NCI-H187 (cell line): ENCODE data around the gene IFITM1.
"Not testable (repeated sequence)": the region's sequence is repeated elsewhere in the genome, so short reads cannot be mapped to it uniquely, and the experiment has no call there.

Experiments
- DNase-seq, 2 experiments: peaks; one replicate each; lab custom pipeline; 2025; lab: John Stamatoyannopoulos, UW

IFITM1 gene

GRCh38 chr11:326592-326841 is 12.7 kb downstream of the IFITM1 start:
- no peak for DNase-seq

- no peak for DNase-seq
These were observed 13.2 kb downstream of the IFITM1 start for GRCh38 chr11:326842-327580.

- DNase-seq = no peak
These were observed 13.7 kb downstream of the IFITM1 start for GRCh38 chr11:327581-327923.

GRCh38 chr11:328012-328411 is 14.2 kb downstream of the IFITM1 start:
- DNase-seq = no peak

- not testable (repeated sequence) for DNase-seq
These were observed 14.8 kb downstream of the IFITM1 start for GRCh38 chr11:328516-329100.

GRCh38 chr11:329886-330253 is 16.0 kb downstream of the IFITM1 start:
- DNase-seq = no peak

GRCh38 chr11:330307-330693 is 16.5 kb downstream of the IFITM1 start:
- DNase-seq = no peak

GRCh38 chr11:330694-331357 is 17.0 kb downstream of the IFITM1 start:
- no peak for DNase-seq

- no peak for DNase-seq
These were observed 17.7 kb downstream of the IFITM1 start for GRCh38 chr11:331358-332060.

- no peak for DNase-seq
These were observed 19.0 kb downstream of the IFITM1 start for GRCh38 chr11:332651-333480.

GRCh38 chr11:333616-334263 is 19.9 kb downstream of the IFITM1 start:
- DNase-seq = not testable (repeated sequence)

GRCh38 chr11:334264-334994 is 20.6 kb downstream of the IFITM1 start:
- peak in 1 of 2 experiments; percentile 17 for DNase-seq

GRCh38 chr11:335779-336658 is 22.2 kb downstream of the IFITM1 start:
- DNase-seq = no peak

- DNase-seq = no peak
These were observed 22.9 kb downstream of the IFITM1 start for GRCh38 chr11:336659-337198.

- no peak for DNase-seq
These were observed 23.9 kb downstream of the IFITM1 start for GRCh38 chr11:337711-338110.

- no peak for DNase-seq
These were observed 26.1 kb downstream of the IFITM1 start for GRCh38 chr11:339963-340362.

GRCh38 chr11:340539-341512 is 27.0 kb downstream of the IFITM1 start:
- DNase-seq = no peak

GRCh38 chr11:342328-342727 is 28.5 kb downstream of the IFITM1 start:
- no peak for DNase-seq
